ENCODE data around the gene PTPRD. TPM values are rescaled to one million over a fixed set of nuclear protein-coding genes. Genes with fewer than 3 reads are reported as not detected.

Gene PTPRD
- polyA plus RNA-seq, 1 experiment: 0.39 TPM

DNA sequence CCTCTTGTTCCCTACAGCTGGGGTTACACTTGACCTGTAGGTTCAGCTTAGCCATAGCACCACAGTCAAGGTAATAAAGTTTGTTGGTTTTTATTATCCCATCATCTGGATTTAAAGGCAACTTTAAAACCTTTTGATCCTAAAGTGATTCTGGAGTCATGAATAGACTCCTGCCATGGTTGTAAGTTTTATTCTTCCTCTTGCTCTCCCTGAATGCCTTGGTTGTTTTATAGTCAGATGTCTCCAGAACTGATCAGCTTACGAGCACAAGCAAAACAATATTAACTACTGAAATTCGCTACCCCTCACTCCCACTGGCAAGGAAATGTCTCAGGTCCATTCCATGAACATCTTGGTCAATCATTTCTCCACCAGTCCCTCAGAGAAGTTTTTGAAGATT, 1328.6 kb downstream of the PTPRD start:
- DNase-seq (ENCODE audit: low read depth): no peak

DNA sequence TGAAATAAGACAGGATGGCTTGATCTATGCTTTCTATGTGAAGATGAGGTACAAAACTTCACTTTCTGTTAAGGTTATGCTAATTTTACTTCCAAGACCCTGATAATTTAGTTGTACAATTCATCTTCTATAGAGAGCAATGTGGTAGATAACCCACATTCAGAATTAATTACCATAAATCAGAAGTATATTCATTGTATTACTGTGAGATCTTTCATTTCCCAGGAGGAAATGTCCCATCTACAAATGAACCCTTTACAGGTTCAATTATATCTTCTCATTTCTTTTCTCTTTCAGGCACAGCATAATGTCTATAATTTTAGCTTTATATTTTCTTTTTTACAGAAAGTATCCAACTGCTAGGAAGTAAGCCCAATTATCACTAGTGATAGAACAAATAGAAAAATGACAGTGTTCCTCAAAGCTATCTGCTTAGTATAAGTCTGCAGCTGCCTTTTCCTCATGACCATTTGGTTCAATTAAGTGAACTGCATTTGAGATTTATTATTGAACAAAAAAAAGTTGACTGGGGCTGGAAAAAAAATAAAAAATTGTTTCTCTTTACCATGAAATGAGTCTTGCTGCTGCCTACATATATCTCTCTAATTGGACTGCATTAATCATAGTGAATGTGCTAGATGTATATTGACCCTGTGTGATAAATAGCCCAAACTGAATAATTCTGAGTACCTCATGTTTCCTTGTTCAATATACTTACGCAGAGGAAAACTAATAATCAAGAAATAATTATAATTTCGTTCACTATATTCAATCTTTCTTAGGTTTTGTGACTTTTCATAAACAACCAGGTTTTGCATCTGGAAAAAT, 1329.4 kb downstream of the PTPRD start:
- ChIA-PET POLR2A (no interaction called here), CTCF (no interaction called here)
- TF ChIP-seq, protein P1, sequence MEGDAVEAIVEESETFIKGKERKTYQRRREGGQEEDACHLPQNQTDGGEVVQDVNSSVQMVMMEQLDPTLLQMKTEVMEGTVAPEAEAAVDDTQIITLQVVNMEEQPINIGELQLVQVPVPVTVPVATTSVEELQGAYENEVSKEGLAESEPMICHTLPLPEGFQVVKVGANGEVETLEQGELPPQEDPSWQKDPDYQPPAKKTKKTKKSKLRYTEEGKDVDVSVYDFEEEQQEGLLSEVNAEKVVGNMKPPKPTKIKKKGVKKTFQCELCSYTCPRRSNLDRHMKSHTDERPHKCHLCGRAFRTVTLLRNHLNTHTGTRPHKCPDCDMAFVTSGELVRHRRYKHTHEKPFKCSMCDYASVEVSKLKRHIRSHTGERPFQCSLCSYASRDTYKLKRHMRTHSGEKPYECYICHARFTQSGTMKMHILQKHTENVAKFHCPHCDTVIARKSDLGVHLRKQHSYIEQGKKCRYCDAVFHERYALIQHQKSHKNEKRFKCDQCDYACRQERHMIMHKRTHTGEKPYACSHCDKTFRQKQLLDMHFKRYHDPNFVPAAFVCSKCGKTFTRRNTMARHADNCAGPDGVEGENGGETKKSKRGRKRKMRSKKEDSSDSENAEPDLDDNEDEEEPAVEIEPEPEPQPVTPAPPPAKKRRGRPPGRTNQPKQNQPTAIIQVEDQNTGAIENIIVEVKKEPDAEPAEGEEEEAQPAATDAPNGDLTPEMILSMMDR (IDR thresholded peaks at IDR 0.05; ENCODE audit: insufficient read depth, low read depth, low read length): no peak
- Histone ChIP-seq H3K27me3 (ENCODE audit: control insufficient read depth, insufficient read depth, low read length) (no peaks in the 10 kb centered on the region), H3K36me3 (ENCODE audit: control insufficient read depth, insufficient read depth, low read length) (no peaks in the 10 kb centered on the region), H3K4me3 (ENCODE audit: low read depth, low read length) (no peak overlapping the region)
- DNase-seq (ENCODE audit: low read depth): no peak

More for the DNA sequence above, 1328.6 kb downstream of the PTPRD start:
- ChIA-PET POLR2A (no interaction called here), CTCF (no interaction called here)
- no peaks in the 10 kb centered on the region for H3K36me3 ChIP-seq (ENCODE audit: control insufficient read depth, insufficient read depth, low read length)
- TF ChIP-seq, protein P1 (IDR thresholded peaks at IDR 0.05; ENCODE audit: insufficient read depth, low read depth, low read length): no peak
- H3K27me3 ChIP-seq (ENCODE audit: control insufficient read depth, insufficient read depth, low read length): no peaks in the 10 kb centered on the region
- H3K4me3 ChIP-seq (ENCODE audit: low read depth, low read length): no peak overlapping the region

DNA sequence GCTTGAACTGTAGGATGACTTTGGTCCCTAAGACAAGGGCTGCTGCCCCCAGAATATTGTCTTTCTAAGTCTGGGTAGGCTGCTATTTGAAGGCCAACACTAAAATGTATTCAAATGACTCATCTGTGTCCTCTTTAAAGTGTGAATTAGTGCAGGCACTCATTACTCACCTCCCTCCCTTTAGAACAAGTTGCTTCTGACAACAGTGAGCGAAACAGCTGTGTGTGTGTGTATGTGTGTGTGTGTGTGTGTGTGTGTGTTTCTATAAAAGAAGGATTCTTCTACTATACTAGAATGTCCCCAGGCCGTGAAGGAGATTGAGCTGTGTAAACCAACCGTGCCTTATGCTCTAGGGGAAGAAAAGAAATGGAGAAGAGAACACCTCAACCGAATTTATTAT, 1337.2 kb downstream of the PTPRD start:
- no peak for DNase-seq (ENCODE audit: low read depth)
- no peaks in the 10 kb centered on the region for H3K27me3 ChIP-seq (ENCODE audit: control insufficient read depth, insufficient read depth, low read length)
- ChIA-PET CTCF (no interaction called here), POLR2A (no interaction called here)
- TF ChIP-seq, protein P1 (IDR thresholded peaks at IDR 0.05; ENCODE audit: insufficient read depth, low read depth, low read length): no peak
- H3K36me3 ChIP-seq (ENCODE audit: control insufficient read depth, insufficient read depth, low read length): no peaks in the 10 kb centered on the region
- H3K4me3 ChIP-seq (ENCODE audit: low read depth, low read length): no peak overlapping the region

DNA sequence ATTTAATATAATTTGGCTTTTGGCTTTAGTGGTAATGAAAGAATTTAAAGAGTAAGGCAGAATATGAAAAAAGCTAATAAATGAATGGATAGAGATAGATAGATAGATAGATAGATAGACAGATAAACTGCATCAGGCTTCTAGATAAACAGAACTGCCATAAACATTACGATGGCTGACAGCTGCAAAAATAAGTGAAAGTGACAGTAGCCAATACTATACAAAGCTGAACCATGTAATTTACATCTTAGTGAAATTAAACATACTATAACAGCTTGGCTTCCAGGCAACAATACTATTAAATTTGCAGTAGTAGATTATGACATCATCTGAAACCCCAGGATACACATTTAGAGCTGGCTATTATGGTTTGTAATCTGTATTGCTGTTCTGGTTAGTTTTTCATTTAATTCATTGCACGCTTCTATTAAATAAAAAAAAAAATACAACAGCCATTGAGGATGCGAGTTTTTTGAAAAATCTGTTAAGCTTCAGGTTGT, 1354.8 kb downstream of the PTPRD start:
- H3K36me3 ChIP-seq (ENCODE audit: control insufficient read depth, insufficient read depth, low read length): no peaks in the 10 kb centered on the region
- DNase-seq (ENCODE audit: low read depth): no peak
- ChIA-PET CTCF (no interaction called here), POLR2A (no interaction called here)
- no peak overlapping the region for H3K4me3 ChIP-seq (ENCODE audit: low read depth, low read length)
- TF ChIP-seq, protein P1 (IDR thresholded peaks at IDR 0.05; ENCODE audit: insufficient read depth, low read depth, low read length): no peak
- no peaks in the 10 kb centered on the region for H3K27me3 ChIP-seq (ENCODE audit: control insufficient read depth, insufficient read depth, low read length)

DNA sequence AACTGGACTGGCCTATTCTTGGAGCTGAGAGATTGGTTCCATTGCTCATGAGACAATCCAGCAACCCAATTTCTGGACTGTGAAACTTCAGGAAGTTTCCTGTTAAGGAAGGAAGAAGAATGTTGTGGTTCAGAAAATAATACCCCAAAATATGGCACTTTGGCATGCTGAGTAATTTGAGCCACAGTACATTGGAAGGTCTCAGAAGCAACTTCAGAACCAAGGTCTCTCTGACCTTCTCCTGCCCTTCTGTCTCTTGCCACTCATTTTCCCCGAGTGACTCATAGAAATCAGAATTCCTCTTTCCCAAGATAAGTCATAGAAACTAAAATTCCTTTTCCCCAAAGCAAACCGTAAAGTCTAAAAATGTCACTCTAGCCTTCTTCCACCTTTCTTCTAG, 1366.1 kb downstream of the PTPRD start:
- Histone ChIP-seq H3K36me3 (ENCODE audit: control insufficient read depth, insufficient read depth, low read length) (no peaks in the 10 kb centered on the region), H3K4me3 (ENCODE audit: low read depth, low read length) (no peak overlapping the region), H3K27me3 (ENCODE audit: control insufficient read depth, insufficient read depth, low read length) (no peaks in the 10 kb centered on the region)
- TF ChIP-seq, protein P1 (IDR thresholded peaks at IDR 0.05; ENCODE audit: insufficient read depth, low read depth, low read length): no peak
- CTCF ChIA-PET: interaction anchor here (0.6 to 0.8 kb wide), 2 partner anchors 40 to 1534 kb away, joined by 3 read pairs; no protein-coding TSS in a partner anchor
- POLR2A ChIA-PET: no interaction called here
- DNase-seq (ENCODE audit: low read depth): no peak
